Sciatic nerve (tissue), 2 donors: ENCODE measurements around the gene TBC1D1. TPM values are rescaled to one million over a fixed set of nuclear protein-coding genes. Genes with fewer than 3 reads are reported as not detected.
A peak's percentile ranks its signal among the peaks of the same experiment; 100 is the strongest.
"Not testable (repeated sequence)": the region's sequence is repeated elsewhere in the genome, so short reads cannot be mapped to it uniquely, and the experiment has no call there.

ENCODE experiments used
- ATAC-seq: fragments of 200-7000 bp; cut with Tn5 transposase; one replicate; pipeline ENCODE4 v1.9.1; 2020; ENCODE audit warnings: mild to moderate bottlenecking, moderate library complexity
- DNase-seq: peaks from one replicate; pipeline ENCODE4 v3.0.0-alpha.2; 2020; ENCODE audit warnings: low spot score
- intact Hi-C: fragments of 100-400 bp; cut with DNase I; formaldehyde crosslinking; loops from one replicate; pipeline ENCODE4 v1.14.2; 2022
- total RNA-seq: library from RNA; stranded (reverse); fragmentation: NEBNext Ultra II Directional; extraction: Animal tissue kit (Norgen Biotek cat#: 25700); gene quantifications from one replicate; pipeline ENCODE4 v1.2.1, GENCODE V29; 2021
- donor health status: DM: no; HTN: no; CAD: no.
- donor health status: DM: no; HTN: no; CAD: no.

TBC1D1 gene
- total RNA-seq, 1 donor from 2014 or later, result 48.0 TPM

GRCh38 chr4:37917388-37917787, 26.5 kb downstream of the TBC1D1 start:
- intact Hi-C loops, result no loop called here
- DNase-seq, result no peak
- no peak for ATAC-seq

- DNase-seq, result no peak
- intact Hi-C loops, result no loop called here
- ATAC-seq, result no peak
Observed at GRCh38 chr4:37918653-37919052, 27.8 kb downstream of the TBC1D1 start.

GRCh38 chr4:37922328-37922727, 31.4 kb downstream of the TBC1D1 start:
- no peak for DNase-seq
- ATAC-seq, result no peak
- intact Hi-C loops, result no loop called here

DNA sequence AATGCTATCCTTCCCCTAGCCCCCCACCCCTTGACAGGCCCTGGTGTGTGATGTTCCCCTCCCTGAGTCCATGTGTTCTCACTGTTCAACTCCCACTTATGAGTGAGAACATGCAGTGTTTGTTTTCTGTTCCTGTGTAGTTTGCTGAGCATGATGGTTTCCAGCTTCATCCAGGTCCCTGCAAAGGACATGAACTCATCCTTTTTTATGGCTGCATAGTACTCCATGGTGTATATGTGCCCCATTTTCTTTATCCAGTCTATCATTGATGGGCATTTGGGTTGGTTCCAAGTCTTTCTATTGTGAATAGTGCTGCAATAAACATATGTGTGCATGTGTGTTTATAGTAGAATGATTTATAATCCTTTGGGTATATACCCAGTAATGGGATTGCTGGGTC, 32.2 kb downstream of the TBC1D1 start:
- intact Hi-C loops, DNase-seq, ATAC-seq: not testable (repeated sequence)

DNA sequence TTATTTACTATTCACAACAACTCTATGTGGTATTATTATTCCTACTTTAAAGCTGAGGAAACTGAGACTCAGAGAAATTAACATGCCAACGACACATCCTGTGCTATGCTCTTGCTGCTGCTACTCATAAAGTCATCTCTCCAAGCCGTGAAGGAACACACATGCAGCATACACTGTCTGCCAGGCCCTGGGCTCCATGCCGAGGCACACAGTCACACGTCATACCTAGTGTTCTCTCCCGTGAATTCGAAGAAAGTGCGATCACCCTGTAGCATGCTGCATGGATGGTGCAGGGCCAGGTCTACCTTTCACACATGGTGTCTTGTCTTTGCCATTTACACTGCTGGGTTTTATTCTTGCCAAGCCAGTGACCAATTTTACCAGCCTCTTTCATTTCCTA, 34.1 kb downstream of the TBC1D1 start:
- DNase-seq (no peak), ATAC-seq (no peak)
- intact Hi-C loops, result no loop called here

DNA sequence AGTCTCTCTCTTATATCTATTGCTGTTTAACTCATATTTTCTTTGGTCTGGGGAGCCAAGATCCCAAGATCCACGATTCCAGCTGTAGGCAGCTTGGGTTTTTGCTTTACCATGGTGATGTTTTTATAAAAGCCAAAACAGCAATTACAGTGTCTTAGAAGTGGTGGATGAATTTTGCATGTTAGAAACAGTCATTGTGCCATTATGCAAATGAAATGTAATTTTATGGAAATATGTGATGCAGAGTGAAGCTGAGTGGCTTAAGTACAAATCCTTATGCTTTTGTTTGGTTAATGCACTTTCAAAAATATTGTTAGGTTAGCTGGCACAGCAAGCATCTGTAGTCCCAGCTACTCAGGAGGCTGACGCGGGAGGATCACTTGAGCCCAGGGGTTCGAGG, 36.5 kb downstream of the TBC1D1 start:
- no peak for DNase-seq
- ATAC-seq, result no peak
- intact Hi-C loops, result no loop called here

GRCh38 chr4:37928426-37929416, 37.8 kb downstream of the TBC1D1 start:
- ATAC-seq, result no peak
- no peak for DNase-seq
- intact Hi-C loops, result no loop called here

- ATAC-seq, result no peak
- DNase-seq, result no peak
- intact Hi-C loops, result no loop called here
Observed at GRCh38 chr4:37934096-37934495, 43.2 kb downstream of the TBC1D1 start.

DNA sequence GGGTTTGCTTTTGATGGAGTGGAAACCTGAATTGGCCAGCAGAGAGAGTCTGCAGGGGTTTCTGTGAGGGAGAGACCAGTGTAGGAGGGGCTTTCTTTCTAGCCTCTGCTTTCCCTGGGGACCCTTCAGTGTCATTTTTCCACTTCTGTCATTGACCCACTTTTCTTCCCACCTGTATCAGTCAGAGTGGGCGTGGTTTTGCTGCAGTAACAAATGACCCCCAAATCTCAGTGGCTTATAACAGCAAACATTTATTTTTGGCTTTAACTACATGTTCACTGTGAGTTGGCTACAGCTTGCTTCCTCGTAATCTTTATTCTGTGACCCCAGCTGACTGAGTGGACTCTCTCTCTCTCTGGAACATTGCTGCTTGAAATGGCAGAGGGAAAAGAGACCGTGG, 43.7 kb downstream of the TBC1D1 start:
- no peak for ATAC-seq
- no peak for DNase-seq
- intact Hi-C loops, result no loop called here

- intact Hi-C loops, result no loop called here
- DNase-seq (no peak), ATAC-seq (no peak)
Observed at GRCh38 chr4:37935026-37935425, 44.1 kb downstream of the TBC1D1 start.

- no peak for DNase-seq
- no peak for ATAC-seq
- intact Hi-C loops, result no loop called here
Observed at GRCh38 chr4:37936889-37937498, 46.1 kb downstream of the TBC1D1 start.

GRCh38 chr4:37938208-37938607, 47.3 kb downstream of the TBC1D1 start:
- ATAC-seq (no peak), DNase-seq (no peak)
- intact Hi-C loops, result no loop called here

DNA sequence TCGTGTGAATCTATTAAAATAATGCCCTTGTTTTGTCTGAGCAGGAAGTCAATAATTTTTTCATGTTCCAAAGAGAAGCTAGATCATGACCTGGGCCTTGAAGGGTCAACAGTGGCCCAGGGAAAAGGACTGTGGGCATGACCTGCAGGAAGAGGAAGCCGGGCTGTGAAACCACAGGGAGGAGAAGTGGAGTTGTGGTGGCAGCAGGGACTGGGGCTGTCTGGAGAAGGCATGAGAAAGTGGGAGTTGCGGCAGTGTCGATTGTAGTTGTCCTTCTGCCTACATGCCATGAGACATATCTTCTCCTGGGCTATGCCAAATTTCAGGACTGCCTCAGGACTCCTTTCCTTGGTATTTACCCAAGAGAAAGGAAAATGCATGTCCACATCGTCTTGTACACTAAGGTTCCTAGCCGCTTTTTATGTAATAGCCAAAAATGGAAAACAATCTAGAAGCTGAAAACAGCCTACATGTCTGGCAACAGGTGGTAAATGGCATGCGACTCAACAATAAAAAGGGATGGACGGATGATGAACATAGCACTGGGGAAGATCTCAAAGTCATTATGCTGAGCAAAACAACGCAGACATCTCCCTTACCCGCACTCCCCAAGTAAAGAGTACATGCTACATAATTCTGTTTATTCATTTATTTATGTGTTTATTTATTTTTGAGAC, 55.8 kb downstream of the TBC1D1 start:
- ATAC-seq (no peak), DNase-seq (peak; percentile 65)
- intact Hi-C loops, result no loop called here

DNA sequence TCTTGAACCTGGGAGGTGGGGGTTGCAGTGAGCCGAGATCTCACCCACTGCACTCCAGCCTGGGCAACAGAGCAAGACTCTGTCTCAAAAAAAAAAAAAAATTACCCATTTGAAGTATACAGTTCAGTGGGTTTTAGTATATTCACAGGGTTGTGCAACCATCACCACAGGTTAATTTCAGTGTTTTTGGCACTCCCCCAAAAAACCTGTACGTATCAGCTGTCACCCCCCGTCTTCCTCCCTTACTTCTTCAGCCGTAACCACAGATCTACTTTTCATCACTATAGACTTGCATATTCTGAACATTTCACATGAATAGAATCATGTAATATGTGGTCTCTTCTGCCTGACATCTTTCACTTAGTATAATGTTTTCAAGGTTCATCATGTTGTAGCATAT, 57.7 kb downstream of the TBC1D1 start:
- DNase-seq (no peak), ATAC-seq (no peak)
- intact Hi-C loops, result no loop called here

GRCh38 chr4:37949636-37950426, 58.9 kb downstream of the TBC1D1 start:
- no peak for DNase-seq
- intact Hi-C loops, result no loop called here
- ATAC-seq, result no peak

GRCh38 chr4:37951461-37952352, 60.8 kb downstream of the TBC1D1 start:
- intact Hi-C loops, result no loop called here
- no peak for DNase-seq

GRCh38 chr4:37953156-37953555, 62.3 kb downstream of the TBC1D1 start:
- DNase-seq (no peak), ATAC-seq (no peak)
- intact Hi-C loops, result no loop called here

More at GRCh38 chr4:37951461-37952352, 60.8 kb downstream of the TBC1D1 start:
- ATAC-seq, result peak; percentile 55

- DNase-seq, result no peak
- intact Hi-C loops, result no loop called here
- ATAC-seq, result no peak
Observed at GRCh38 chr4:37953620-37954293, 62.9 kb downstream of the TBC1D1 start.
